K562 (cell line): Measurements from ENCODE around the gene IL1B.

Experiments used
- DPF2 ChIP-seq: fragments of 450-650 bp; IDR thresholded peaks from 2 replicates; pipeline ENCODE4 v1.6.1; 2016
- EZH2 ChIP-seq: IDR thresholded peaks from 2 replicates; pipeline ENCODE4 v1.6.1; 2012; ENCODE audit warnings: low read depth, mild to moderate bottlenecking, inconsistent platforms, low read length, borderline replicate concordance
- L3MBTL2 ChIP-seq: fragments of 450-650 bp; IDR thresholded peaks from 2 replicates; pipeline ENCODE4 v1.6.1; 2016; ENCODE audit warnings: mild to moderate bottlenecking, moderate library complexity
- NRF1 ChIP-seq, 2 experiments: fragments of 450-650 bp; IDR thresholded peaks in 1 of 2; conservative IDR thresholded peaks in 1 of 2; 2 replicates each; pipeline ENCODE4 v1.6.1; 2014; ENCODE audit warnings: mild to moderate bottlenecking in 2 of 2
- RAD21 ChIP-seq, 2 experiments: fragments of 250-450 bp in 1 of 2; fragments of 450-650 bp in 1 of 2; sonication (Bioruptor Pico) in 1 of 2; formaldehyde crosslinking in 1 of 2; IDR thresholded peaks in 1 of 2; conservative IDR thresholded peaks in 1 of 2; 2 replicates each; pipeline versions ENCODE4 v1.4.0 to v1.8.0; 2020 to 2022; ENCODE audit warnings: mild to moderate bottlenecking in 2 of 2, moderate library complexity in 1 of 2
- TF ChIP-seq, protein P1 (sequence below): sonication (generic); formaldehyde crosslinking; IDR thresholded peaks from 2 replicates; pipeline ENCODE4 v1.8.0; 2022; ENCODE audit warnings: mild to moderate bottlenecking, missing genetic modification reagents

DNA sequence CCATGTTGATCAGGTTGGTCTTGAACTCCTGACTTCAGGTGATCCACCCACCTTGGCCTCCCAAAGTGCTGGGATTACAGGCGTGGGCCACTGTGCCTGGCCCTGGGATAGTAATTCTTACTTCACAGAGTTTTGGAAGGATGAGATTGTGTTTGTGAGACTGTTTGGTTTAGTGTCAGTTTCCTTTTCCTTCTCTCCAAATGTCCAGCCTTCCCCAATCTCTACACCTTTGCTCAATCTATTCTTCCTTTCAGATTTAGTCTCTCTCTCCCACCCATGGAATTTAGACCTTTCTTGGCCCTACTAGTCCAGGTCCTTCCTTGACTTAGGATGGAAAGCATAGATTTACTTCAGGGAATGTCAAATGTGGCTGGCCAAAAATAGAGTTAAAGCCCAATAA lies 40.1 kb downstream of the IL1B start:
- TF ChIP-seq RAD21 (CRISPR knock-in tag; conservative IDR thresholded peaks at IDR 0.05 in 1 of 2, IDR thresholded peaks at IDR 0.05 in 1 of 2) = no peak
- TF ChIP-seq L3MBTL2 = no peak
- TF ChIP-seq DPF2 = no peak
- no peak for TF ChIP-seq NRF1 (conservative IDR thresholded peaks at IDR 0.05 in 1 of 2, IDR thresholded peaks at IDR 0.05 in 1 of 2)
- TF ChIP-seq, protein P1, sequence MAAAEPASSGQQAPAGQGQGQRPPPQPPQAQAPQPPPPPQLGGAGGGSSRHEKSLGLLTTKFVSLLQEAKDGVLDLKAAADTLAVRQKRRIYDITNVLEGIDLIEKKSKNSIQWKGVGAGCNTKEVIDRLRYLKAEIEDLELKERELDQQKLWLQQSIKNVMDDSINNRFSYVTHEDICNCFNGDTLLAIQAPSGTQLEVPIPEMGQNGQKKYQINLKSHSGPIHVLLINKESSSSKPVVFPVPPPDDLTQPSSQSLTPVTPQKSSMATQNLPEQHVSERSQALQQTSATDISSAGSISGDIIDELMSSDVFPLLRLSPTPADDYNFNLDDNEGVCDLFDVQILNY (CRISPR knock-in tag) = no peak
- TF ChIP-seq EZH2 = no peak
